Cardiac fibroblast (primary cell): ENCODE data around the gene RERE.

ENCODE experiments used
- DNase-seq, 2 donors: peaks; one replicate each; pipeline versions ENCODE4 v3.0.0 to v3.0.0-alpha.2; 2010; ENCODE audit warnings: low read depth in 2 of 2
- H3K4me3 ChIP-seq, 2 donors: replicated peaks in 1 of 2; 1 replicate in 1 of 2; 2 replicates in 1 of 2; pipeline ENCODE4 v1.5.1; 2011; ENCODE audit warnings: low read depth in 2 of 2, low read length in 2 of 2, mild to moderate bottlenecking in 2 of 2, moderate library complexity in 1 of 2
- TF ChIP-seq, protein P1 (sequence below): IDR thresholded peaks from one replicate; pipeline ENCODE4 v1.5.1; 2011; ENCODE audit warnings: low read depth, mild to moderate bottlenecking, low read length, inconsistent platforms

Gene RERE

DNA sequence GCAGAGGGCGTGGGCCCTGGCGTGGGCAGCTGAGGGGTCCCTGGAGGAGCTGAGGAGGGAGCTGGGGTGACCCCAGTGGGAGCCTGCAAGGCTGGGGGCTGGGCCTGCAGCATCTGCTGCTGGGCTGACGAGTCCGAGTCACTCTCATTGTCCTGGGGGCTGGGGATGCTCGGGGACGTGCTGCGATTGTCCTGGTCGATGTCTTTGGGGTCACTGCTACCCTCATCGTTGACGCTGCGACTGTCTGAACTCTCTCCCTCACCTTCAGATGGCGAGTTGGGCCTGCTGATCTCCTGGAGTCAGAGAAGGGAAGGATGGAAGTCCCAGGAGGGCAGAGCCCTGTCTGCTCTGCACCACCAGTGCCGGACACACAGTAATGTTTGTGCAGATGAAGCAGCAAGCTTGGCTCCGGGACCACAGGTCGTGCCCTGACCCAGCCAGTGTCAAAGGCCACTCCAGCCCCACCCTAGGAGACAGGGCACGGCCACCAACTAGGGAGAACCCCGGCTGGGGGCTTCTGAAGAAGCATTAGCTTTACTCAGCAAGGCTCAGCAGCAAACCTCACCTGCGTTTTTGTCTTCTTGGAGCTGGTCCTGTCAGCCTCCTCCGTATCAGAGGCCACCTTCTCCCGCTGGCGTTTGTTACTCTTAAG, 456.1 kb downstream of the RERE start:
- no peak for DNase-seq
- TF ChIP-seq, protein P1, sequence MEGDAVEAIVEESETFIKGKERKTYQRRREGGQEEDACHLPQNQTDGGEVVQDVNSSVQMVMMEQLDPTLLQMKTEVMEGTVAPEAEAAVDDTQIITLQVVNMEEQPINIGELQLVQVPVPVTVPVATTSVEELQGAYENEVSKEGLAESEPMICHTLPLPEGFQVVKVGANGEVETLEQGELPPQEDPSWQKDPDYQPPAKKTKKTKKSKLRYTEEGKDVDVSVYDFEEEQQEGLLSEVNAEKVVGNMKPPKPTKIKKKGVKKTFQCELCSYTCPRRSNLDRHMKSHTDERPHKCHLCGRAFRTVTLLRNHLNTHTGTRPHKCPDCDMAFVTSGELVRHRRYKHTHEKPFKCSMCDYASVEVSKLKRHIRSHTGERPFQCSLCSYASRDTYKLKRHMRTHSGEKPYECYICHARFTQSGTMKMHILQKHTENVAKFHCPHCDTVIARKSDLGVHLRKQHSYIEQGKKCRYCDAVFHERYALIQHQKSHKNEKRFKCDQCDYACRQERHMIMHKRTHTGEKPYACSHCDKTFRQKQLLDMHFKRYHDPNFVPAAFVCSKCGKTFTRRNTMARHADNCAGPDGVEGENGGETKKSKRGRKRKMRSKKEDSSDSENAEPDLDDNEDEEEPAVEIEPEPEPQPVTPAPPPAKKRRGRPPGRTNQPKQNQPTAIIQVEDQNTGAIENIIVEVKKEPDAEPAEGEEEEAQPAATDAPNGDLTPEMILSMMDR = no peak

DNA sequence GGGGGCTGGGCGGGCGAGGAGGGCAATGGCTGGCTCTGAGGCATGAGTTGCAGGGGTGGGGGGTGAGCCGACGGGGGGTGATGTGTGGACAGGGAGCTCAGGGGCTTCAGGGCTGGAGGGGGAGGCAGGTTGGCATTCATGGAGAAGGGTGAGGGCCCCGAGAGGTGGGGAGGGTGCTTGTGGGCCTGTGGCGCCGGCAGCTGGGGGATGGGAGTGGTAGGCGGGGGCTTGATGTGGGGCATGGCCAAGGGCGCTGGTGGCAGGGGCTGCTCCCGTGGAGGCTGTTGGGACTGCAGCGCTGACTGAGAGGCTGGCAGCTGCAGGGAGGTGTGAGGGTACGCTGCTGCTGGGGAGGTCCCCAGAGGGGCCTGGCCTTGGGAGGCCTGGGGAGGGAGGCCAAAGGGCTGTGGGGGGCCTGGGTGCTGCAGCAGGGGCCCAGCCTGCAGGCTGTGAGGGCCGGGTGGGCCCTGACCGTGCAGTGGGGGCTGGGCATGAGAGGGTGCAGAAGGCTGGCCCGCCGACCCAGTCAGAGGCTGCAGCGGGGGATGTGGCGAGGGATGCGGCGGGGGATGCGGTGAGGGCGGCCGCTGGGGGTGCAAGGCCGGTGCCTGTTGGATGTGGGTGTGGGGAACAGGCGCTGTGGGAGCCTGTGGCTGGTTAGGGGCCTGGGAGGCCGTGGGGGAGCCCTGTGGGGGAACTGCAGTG, 456.8 kb downstream of the RERE start:
- TF ChIP-seq, protein P1 = no peak
- H3K4me3 ChIP-seq = no peak overlapping the region
- DNase-seq = no peak

More for the DNA sequence above, 456.1 kb downstream of the RERE start:
- H3K4me3 ChIP-seq = no peak overlapping the region

DNA sequence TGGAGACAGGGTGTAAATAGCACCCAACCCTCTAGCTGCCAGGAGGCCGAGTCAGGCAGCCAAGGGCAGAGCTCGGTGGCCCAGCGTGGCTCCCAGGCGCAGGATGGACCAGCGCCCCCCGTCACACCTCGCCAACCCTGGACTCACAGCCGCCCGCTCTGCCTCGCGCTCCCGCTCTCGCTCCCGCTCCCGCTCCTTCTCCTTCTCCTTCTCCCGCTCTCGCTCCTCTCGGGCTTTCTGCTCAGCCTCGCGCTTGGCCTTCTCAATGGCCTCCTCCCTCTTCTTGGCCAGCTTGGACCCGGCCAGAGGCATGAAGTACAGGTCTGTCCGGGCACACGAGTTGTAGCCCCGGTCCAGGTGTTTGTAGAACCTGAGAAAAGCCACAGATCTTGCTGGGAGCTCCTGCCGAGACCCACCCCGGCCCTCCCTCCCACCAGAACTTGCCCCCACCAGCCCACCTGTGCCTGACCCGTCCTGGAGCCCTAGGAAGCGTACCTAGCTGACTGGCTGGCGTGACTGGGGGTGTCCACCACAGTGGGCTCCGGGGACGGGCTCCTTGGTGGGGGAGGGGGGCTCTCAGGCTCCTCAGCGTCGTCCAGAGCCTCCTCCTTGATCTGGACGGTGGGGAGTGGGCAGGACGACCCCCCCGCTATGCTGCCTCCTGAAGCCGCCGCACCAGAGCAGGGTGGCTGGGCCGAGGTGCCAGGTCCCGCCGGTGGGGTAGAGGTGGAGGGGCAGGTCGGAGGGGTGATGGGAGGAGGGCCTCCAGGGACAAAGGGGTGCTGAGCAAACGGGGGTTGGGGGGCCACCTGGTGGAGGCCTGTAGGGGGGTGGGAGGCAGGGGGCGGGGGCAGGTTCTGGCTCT, 457.6 kb downstream of the RERE start:
- TF ChIP-seq, protein P1 = no peak
- no peak overlapping the region for H3K4me3 ChIP-seq
- no peak for DNase-seq

DNA sequence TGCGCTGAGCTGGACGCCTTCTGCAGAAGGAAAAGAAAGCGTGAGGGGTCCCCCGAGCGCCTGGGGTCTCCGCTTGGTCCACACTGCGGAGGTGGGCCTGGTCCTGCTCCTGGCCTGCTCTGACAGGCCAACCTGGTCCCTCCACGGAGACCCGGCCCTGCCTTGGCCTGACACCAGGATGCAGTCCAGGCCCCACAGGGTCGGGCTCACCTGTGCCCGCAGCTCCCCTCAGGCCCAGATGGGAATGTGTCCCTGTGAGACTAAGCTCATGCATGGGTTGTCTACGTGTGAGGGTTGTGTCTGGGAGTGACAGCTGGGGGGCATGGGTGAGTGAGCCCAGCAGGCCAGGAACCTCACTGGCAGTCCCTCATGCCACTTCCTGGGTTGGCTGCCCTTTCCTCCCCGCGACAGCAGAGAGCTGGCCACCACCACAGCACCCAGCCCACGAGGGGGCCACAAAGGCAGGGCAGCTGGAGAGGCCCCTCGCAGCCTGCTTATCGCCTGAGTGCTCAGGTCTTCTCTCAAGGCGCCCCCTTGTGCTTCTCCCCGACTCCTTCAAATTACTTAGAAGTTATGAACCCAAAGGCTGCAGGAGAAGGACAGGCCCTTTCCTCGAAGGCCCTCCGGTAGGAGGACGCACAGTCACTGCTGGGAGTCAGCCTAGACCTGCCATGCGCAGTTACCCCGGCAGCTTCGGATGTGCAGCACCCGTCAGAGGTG, 458.4 kb downstream of the RERE start:
- DNase-seq = no peak

DNA sequence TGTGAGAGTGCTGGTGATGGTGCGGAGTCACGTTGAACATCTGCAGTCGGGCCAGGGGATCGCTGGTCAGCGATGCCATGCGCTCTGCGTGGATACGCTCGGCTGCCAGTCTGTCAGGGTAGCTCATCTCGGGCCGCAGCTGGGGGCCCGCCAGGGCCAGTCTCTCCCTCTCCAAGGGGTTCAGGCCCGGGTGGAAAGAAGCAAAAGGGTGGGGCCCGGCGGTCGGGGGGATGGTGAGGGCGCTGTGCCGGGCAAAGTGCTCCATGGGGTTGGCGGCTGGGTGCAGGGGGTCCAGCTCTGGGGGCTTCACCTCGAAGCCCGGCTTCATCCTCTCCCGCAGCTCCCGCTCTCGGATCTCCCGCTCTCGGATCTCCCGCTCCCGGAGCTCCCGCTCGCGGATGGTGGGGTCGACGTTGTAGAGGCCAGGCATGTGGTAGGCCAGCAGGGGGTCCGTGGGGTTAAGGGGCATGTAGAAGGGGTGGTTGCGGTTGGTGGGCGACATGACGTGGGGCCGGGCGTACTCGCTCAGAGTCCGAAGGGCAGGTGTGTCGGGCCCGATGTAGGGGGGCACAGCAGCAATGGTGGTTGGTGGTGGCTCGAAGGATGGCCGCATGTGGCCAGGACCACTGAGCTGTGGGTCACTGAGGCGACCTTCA, 459.1 kb downstream of the RERE start:
- no peak for DNase-seq
- TF ChIP-seq, protein P1 = no peak
- no peak overlapping the region for H3K4me3 ChIP-seq

More for the DNA sequence above, 458.4 kb downstream of the RERE start:
- TF ChIP-seq, protein P1 = no peak
- H3K4me3 ChIP-seq = no peak overlapping the region
